GM12873 (cell line): ENCODE measurements around the gene XRCC3.

Experiments used
- CTCF ChIP-seq: IDR thresholded peaks from 2 replicates; pipeline ENCODE4 v1.5.1; 2012; ENCODE audit warnings: low read depth, mild to moderate bottlenecking, moderate library complexity, low read length, control low read depth; ENCODE audit not compliant: insufficient read depth; ENCODE audit errors: missing control alignments

Gene XRCC3

DNA sequence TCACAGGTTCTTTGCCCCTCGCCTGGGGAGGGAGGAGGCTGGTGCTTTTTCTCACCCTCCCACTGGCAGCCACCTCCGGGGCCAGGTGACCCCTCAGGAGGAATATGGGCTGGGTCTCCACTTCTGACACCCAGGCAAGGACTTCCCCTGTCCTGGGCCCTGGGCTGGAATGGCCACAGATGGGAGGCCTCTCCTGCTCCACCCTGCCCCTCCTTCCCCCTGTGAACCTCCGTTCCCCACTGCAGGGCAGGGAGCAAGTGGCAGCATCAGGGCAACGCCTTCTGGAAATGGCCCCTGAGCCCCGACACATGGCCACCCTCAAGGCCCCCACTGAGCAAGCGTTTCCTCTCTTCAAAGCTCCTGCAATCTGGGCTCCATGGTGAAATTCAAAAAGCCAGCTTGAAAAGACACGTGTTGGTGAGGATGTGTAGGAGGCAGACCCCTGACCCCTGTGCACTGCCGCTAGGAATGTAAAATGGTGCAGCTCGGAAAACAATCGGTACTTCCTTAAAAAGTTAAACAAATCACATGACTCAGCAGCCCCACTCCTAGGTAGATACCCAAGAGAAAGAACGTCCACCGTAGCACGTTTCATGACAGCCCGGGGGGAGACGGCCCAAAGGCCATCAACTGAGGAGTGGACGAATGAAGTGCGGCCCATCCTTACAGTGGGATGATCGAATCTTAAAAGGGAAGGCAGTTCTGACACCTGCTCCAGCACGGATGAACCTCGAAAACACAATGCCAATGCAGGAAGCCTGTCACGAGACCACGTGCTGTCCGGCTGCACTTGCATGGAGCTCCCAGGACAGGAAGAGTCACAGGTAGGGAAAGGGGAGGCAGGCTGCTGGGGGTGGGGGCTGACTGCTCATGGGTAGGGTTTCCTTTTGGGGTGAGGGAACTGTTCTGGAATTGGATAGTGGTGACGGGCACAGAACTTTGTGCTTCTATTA is 11.5 kb downstream of the XRCC3 start:
- TF ChIP-seq CTCF: no peak

GRCh38 chr14:103702497-103703432 is 12.5 kb downstream of the XRCC3 start:
- no peak for TF ChIP-seq CTCF

DNA sequence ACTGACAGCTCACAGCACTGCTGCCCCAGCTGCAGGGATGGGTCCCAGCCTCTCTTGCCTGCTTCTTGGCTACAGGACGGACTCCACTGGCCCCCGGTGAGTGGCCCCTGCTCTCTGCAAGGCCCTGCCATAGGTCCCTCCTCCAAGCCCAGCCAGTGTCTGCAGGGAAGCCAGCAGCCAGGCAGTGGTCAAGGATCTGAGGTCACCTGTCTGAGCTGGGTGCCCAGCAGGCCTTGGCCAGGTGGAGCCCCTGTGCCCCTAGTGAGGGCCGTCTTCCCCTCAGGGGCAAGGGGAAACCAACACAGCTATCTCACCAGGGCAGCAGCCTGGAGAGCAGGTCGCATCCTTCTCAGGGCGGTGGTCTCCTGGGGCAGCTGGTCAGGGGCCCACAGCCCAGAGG is 13.2 kb downstream of the XRCC3 start:
- no peak for TF ChIP-seq CTCF

- no peak for TF ChIP-seq CTCF
Observed at GRCh38 chr14:103700753-103701490, 14.3 kb downstream of the XRCC3 start.

DNA sequence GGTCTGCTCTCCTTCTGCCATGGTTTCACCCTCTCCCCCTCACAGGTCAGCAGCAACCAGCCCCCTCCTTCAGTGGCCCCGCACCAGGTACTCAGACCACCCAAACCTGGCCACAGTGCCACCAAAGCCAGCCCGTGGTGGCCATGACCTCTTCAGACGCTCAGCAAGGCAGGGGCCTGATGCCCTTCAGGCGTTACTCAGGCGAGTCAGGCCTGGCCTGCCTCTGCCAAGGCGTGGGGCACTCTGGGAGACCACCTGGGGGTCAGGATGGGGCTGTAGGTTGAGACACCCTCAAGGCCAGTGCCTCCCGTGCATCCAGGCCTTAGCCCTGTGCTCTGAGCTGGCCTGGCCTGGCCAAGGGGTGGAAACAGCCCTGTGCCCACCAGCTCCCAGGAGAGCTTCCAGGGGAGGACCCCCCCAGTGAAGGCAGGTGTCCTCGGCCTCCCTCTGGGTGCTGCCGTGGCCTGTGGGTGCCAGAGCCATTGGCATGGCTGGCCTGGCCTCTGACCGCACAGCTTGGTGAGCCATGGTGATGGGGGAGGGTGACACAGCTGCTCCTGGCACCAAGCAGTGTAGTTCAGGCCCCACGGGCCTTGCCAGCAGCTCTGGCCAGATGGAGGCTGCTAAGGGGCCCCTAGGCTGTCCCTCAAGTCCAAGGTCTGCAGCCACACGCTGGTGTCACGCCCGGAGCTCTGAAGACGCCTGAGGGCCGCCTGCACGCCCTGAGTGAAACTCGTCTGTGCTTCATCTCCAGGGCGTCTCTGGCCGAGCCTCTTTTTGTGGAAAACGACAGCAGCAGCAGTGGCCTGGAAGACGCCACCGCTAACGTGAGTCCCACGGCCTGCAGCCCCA is 15.1 kb downstream of the XRCC3 start:
- no peak for TF ChIP-seq CTCF

GRCh38 chr14:103699261-103699661 is 16.0 kb downstream of the XRCC3 start:
- no peak for TF ChIP-seq CTCF
